COR-L47 (cell line): ENCODE measurements around the gene CBX8.
"Not testable (repeated sequence)": the region's sequence is repeated elsewhere in the genome, so short reads cannot be mapped to it uniquely, and the experiment has no call there.

ENCODE experiments used
- DNase-seq: peaks from one replicate; lab custom pipeline; 2025; lab: John Stamatoyannopoulos, UW

CBX8 gene

DNA sequence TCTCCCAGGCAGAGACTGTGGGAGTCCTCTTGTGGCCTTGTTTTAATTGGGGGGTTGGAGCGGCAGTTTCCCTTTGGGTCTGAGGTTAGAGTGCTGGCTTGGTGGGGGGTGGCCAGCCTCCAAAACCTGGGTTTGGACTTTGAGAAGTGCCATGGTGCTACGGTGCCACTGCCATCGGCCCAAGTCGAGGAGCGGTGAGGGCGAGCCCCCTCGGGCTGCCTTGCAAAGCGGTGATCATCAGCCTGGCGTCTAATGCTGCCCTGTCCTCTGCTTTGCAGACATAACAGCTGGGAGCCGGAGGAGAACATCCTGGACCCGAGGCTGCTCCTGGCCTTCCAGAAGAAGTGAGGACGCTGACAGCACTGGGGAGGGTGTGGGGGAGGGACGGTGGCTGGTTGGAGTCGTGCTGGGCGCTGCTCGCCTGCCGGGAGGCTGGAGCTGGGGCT is 17.8 kb downstream of the CBX8 start:
- no peak for DNase-seq

DNA sequence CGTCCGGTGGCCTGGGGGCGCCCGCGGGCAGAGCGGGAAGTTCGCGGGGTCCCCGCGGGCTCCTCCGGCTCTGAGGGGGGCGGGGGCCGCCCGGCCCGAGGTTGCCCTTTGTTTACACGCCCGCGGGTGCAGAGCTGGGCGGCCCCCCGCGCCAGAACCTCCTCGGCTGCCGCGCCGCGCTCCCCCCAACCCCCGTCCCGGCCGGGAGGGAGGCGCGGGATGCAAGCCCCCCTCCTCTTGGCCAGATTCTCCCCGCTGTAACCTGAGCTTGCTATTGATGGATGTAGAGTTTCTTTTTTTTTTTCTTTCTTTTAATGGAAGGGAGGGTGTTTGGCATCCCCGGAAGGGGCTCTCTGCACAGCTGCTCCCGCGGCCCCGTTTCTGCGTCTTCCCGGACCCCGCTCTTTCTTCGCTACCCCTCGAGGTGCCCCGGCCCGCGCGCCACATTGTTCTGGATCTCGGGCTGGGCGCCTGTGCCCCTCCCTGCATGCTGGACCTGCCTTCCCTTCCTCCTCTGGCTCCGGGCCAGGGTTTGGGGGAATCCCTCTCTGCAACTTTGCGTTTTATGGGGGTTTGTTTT is 18.3 kb downstream of the CBX8 start:
- DNase-seq: peak; percentile 39

DNA sequence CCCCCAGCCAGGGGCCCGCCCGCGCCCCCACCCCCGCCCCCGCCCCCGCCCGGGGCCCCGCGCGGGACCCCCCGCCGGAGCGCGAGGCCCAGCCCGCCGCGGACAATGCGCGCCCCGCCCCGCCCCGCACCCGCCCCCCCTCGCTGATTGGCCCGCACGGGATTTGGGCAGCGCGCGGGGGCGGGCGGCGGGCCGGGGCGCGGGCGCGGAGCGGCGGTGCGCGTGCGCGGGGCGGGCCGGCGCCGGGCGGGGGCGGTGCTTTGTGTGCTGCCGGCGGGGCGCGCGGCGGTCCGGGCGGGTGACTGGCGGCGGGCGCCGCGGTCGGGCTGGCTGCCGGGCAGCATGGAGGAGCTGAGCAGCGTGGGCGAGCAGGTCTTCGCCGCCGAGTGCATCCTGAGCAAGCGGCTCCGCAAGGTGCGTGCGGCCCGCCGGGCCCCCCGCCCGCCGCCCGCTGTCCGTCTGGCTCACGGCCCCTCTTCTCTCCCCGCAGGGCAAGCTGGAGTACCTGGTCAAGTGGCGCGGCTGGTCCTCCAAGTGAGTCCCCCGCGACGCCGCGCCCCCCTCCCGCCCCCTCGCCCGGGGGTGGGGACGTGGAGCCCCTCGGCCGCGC is 18.9 kb downstream of the CBX8 start, which contains the start of gene CBX2:
TSS of gene CBX2 (plus strand) at position 255 of the 610 bp plus-strand sequence. CDS start at position 343, 88 bp downstream.
- peak; percentile 82 for DNase-seq

DNA sequence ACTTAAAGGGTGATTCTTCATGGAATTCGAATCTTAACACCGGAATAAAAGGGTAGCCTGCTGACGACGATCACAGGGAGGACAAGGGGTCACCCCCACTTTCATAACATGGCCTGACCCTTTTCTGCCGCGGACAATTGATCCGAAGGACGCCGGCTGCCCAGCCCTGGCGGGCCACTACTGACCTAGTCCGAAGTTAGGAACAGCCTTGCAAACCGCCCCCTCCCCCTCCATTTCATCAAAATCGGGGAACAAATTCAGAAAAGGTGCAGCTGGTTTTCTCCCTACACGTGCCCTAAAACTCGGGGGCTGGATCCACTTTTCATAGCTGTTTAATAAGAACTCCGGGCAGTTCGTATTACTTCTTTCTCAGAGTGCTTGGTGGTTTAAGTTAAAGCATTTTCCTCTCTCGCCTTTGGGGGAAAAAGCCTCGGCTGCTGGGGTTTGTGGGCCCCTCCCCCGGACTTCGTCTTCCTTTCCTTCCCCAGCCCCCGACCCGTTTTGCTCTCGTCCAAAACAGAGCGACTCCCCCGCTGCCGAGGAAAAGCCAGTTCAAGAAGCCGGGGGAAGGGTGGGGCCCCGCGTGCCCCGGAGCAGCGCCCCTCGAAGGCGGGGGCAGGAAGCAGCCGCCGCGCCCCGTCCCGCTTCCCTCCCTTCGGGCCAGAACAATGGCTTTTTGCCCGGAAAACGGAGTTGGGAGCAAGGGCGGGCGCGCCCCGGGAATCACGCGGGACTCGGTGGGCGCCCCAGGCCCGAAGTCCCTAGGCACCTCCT is 19.6 kb downstream of the CBX8 start:
- DNase-seq: peak; percentile 82

DNA sequence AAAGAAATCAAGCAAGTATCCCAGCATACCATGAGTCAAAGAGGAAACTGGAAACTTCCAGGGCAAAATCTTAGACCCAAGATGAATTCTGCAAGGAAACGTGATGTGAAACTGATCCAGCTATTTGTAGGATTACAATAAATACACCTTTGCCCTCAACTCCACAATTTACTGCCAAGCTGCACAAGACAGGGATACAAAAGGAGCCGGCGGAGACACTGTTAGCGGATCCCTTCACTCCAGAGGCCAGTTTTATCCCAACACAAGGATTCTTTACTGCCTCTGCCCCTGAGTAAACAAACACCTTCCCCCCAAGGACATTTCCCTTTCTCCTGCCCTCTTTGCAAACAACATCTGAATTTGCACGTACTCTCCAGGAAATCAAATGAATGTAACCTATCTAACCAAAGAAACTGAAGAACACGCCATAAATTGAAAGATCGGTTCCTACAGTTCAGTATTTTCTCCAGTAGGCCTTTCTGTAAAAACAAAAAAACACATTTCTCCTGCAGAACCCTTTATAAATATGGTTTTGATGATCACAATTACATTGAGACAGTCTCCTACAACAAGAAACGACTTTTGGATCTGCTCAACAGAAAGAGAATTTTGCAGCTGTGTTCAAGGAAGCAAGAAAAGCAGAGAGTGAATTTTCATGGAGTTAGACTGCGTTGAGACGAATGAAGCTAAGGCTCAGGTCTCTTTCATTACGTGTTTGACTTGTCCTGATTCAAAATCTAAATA is 20.3 kb downstream of the CBX8 start:
- DNase-seq: peak; percentile 35

DNA sequence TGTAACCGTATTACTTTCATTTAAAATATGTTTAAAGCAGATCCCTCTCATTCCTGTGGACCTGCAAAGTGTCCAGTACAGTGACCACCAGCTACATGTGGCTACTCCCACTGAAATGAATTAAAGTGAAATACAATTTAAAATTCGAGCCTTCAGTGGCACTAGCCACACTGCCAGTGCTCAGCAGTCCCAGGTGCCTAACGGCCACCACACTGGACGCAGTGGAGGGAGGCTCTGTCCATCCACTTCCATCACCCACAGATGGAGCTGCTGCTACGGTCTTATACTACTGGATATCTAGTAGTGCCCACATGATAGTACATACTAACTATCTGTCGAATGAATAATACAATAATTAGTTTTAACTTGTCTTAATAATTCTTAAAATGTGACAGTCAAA is 21.2 kb downstream of the CBX8 start:
- no peak for DNase-seq

DNA sequence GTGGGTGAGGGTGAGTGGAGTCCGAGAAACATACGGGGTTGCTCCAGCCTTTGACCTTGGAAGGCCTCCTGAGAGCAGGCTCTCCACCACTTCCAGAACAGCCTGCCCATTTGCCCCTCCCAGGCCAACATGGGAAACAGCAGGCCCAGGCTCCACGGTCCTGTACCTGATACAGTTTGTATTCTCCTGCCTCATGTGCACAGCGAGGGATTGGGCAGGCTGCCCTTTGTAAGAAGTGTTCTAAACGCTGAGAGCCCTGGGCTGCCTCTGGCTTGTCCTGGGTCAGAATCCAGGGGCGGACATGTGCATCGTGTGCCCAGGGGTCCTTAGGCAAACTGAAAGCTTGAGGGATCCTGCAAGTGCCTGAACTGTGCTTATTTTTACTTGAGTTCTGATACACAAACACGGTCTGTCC is 22.3 kb downstream of the CBX8 start:
- no peak for DNase-seq

DNA sequence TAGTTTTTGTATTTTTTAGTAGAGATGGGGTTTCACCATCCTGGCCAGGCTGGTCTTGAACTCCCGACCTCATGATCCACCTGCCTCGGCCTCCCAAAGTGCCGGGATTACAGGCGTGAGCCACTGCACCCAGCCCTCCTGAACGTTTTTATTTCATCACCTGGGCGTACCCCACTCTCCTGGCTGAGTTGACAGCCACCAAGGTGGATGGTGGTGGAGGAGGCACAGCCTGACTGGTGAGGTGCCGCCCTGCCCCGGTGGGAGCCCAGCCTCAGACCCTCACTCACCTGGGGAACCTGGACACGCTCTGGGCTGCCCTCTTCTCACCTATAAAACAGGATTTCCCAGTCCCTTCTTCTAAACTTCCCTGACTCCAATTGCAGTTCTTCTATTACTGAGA is 24.2 kb downstream of the CBX8 start:
- DNase-seq: not testable (repeated sequence)

DNA sequence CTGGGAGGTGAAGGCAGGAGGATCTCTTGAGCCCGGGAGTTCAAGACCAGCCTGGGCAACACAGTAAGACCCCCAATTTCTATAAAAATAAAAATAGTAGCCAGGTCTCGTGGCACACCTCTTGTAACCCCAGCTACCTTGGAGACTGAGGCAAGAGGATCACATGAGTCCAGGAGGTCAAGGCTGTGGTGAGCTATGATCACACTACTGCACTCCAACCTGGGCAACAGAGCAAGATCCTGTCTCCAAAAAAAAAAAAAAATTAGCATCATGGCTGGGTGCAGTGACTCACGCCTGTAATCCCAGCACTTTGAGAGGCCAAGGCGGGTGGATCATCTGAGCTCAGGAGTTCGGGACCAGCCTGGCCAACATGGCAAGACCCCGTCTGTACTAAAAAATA is 25.6 kb downstream of the CBX8 start:
- no peak for DNase-seq

DNA sequence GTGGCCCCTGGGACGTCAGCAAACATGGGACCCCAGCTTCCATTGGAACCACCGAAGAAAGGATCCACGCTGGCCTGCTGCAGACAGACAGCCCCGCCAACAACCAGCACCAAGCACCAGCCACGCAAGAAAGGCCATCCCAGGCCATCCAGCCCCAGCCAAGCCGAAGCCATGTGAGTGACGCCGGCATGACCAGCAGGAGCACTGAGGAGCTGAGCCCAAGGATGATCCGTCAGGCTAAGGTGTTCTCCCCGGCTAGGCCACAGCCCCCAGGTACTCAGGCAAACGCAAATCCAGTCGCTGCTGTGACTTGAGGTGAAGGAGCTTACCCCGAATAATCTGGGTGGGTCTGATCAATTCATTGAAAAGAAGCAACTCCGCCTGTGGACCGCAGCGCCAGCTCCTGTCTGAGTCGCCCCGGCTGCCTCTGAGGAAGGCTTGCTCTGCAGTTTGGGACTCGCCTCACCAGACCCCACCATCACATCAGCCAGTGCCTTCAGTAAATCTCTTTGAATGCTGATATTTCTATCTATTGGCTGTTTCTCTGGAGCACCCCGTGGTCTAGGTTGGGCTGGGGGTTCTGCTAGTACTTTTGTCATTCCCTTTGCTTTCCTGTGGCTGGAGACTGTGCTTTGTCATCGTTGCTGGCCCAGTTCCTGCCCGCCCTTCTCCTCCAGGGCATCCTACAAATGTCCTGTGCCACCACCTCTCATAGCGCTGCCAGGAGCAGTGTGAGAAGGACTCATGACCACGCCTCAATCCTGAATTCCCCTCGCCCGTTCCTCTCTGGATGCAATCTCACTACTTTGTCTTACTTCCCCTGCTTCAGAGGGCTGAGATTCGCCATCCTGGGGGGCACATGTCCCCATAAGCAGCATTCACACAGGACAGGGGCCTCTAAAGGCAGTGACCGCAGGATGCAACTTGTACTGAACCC is 27.0 kb downstream of the CBX8 start:
- DNase-seq: no peak

DNA sequence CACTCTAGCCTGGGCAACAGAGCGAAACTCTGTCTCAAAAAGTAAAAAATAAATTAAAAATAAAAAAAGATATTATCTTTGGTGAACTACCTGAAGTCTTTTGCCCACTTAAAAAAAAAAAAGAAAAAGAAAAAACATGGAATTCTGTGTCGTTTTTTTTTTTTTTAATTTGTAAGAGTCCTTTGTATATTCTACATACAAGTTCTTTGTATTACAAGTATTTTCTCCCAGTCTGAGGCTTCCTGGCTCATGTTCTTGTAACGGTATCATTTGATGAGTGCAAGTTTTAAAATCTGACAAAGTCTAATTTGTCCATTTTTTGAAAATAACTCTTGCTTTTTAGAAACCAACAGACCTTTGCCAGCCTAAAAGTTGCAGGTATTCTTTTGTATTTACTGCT is 31.2 kb downstream of the CBX8 start:
- no peak for DNase-seq

DNA sequence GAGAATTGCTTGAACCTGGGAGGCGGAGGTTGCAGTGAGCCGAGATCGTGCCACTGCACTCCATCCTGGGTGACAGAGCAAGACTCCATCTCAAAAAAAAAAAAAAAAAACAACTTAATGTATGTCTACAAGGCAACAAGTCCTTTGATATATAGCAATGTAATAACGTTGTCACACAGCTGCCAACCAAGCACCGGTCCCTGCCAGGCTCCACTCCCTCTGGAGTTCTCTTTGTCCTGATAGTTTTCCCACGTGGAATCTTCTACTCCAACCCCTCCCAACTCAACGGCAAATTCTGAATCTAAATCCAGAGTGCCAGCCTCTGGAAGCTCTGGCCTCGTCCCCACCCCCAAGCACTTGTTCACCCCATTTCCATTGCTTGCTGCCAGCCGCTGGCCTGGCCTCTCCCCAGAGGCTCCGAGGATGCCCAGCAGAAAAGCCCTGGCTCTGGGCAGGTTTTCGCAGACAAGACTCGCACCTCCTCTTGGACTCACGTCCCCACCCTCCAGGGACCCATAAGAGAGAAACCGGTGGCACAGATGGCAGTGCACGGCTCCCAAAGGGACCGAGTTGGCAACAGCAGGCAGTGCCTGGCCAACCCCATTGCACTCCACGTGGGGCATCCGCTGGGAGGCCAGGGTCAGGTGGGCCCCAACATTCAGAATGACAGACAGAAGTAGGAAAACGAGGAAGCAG is 34.8 kb downstream of the CBX8 start:
- no peak for DNase-seq

DNA sequence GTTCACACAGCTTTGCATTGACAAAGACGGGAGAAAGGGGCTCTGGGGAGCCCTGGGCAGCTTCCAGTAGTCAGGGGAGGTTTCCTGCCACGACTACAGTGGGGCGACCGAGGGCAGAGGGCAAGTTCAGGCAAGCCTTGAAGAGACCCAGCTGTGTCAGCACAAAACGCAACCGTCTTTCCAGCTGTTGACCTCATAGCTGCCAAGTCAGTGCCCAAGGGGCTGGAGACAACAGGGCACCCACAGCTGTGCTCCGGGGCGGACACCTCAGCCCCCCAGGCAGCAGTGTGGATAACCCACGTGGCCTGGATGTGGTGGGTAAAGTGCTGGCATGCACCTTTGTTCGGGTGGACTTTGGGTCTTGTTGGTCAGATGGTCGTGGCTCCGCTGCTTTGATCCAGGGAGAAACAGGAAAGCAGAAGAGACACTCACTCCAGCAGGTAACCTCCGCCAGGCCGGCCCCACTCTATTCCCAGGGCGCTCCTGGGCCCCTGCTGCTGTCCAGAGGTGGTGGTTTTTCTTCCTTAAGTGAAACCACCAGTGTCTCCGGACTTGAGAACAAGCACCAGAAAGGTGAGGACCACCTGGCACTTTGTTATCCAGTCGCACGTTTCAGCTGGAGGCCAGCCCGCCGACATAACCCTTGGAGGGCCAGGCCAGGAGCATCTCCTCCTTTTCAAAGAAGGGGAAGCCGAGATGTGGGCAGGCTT is 36.5 kb downstream of the CBX8 start:
- no peak for DNase-seq

DNA sequence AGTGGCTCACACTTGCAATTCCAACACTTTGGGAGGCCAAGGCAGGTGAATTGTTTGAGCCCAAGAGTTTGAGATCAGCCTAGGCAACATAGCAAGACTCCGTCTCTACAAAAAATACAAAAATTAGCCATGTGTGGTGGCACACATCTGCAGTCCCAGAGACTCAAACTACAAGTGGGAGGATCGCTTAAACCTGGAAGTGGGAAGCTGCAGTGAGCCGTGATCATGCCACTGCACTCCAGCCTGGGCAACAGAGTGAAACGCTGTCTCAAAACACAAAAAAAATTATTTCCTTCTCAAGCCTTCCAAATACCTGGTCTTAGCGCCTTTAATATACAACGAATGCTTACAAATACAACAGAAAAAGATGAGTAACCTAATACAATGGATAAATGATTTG is 38.6 kb downstream of the CBX8 start:
- no peak for DNase-seq

DNA sequence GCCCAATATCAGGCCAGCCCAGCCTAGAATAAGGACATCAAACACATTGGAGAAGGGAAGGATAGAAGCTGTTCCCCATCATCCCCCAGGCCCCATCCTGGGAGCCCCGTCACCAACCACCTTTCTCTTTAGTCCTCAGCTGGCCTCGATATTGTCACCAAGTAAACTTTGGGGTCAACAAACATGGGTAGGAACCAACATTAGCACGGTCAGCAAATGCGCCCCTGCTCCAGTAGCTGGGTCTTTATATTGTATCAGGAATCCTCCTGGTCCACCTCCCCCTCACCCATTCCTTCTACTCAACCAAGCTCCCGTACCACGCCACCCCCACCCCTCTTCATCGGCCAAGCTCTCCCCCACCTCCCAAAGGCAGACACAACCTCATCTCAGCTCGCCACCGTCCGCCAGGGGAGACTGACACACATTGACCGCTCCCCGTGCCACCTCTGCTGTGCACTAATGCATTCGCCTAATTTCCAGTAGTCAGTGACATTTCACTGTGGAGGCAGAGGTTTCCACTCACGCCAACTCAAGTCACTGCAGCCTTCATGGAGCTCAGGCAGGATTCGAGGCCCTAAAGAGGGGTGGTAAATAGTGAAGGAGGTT is 39.6 kb downstream of the CBX8 start:
- no peak for DNase-seq

DNA sequence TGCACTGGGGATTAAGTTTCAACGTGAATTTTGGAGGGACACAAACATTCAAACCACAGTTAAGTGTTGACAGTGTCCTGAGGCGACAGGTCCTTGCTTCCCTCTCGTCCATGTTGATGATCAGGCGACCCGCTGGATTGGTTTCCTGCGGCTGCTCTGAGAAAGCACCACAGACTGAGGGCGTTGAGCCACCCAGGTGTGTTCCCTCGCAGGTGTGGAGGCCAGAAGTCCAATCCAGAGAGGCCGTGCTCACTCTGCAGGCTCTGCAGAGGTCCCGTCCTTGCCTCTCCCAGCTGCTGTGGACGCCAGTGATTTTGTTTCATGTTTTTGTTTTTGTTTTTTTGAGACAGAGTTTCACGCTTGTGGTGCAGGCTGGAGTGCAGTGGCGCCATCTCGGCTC is 41.3 kb downstream of the CBX8 start:
- no peak for DNase-seq

DNA sequence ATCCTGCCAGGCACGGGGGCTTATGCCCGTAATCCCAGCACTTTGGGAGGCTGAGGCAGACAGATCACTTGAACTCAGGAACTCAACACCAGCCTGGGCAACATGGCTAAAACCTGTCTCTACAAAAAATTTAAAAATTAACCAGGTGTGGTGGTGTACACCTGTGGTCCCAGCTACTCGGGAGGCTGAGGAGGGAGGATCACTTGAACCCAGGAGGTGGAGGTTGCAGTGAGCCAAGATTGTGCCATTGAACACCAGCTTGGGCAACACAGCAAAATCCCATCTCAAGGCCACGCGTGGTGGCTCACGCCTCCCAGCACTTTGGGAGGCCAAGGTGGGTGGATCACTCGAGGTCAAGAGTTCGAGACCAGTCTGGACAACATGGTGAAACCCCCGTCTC is 42.0 kb downstream of the CBX8 start:
- DNase-seq: not testable (repeated sequence)

DNA sequence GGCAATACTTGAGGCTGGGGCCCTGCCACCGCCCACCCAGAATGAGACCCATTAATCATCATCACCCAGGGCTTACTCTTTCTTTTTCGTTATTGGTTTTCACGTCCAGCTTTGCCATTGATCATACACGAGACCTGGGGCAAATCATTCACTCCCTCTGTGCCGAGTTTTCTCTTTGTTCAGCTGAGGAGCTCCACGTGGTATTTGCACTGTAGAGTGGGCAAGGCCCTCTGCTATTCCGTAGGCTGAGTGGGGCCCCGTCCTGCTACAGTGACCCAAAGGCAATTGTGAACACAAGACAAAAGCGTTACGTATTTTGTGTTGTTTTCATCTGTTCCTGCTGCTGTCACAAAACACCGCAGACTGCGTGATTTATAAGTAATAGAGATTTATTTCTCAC is 42.5 kb downstream of the CBX8 start:
- DNase-seq: no peak

DNA sequence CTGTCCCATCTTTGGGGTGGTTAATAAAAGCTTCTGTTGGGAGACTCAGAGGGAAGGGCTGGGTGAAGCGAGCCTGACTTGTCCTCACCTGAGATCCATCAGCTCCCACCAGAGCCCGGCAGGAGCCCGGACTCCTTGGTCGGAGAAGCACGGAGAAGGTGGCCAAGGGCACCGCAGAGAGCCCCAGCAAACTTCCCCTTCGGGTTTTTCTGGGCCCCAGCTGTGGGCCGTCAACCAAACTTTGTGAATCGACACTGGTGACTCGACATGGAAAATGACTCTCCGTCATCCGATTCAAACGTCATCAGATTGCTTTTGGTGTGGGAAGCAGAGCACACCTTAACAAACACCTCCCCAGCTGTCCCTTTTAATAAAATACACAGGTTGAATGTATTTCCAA is 44.7 kb downstream of the CBX8 start:
- no peak for DNase-seq
